MM.1S (cell line): ENCODE results near the gene ADAMTSL3.

ENCODE experiments used
- DNase-seq: peaks from one replicate; pipeline ENCODE4 v3.0.0-alpha.2; 2015
- H2AFZ ChIP-seq: fragments of 300-600 bp; sonication (generic); 2 replicates; pipeline ENCODE4 v1.6.0; 2016; ENCODE audit warnings: antibody characterized with exemption, low read length
- H3F3A ChIP-seq: fragments of 300-600 bp; sonication (generic); 2 replicates; pipeline ENCODE4 v1.6.1; 2016; ENCODE audit warnings: mild to moderate bottlenecking, antibody characterized with exemption, low read length, moderate library complexity, mixed read lengths; ENCODE audit not compliant: insufficient read depth
- H3K27ac ChIP-seq: fragments of 300-600 bp; sonication (generic); 2 replicates; pipeline ENCODE4 v1.5.1; 2016; ENCODE audit warnings: mild to moderate bottlenecking, low read length
- H3K27me3 ChIP-seq: fragments of 300-600 bp; sonication (generic); replicated peaks from 2 replicates; pipeline ENCODE4 v1.6.0; 2016; ENCODE audit warnings: low read length; ENCODE audit not compliant: insufficient read depth
- H3K36me3 ChIP-seq: fragments of 300-600 bp; sonication (generic); replicated peaks from 2 replicates; pipeline ENCODE4 v1.6.1; 2016; ENCODE audit warnings: mild to moderate bottlenecking, low read length, mixed read lengths; ENCODE audit not compliant: insufficient read depth
- H3K4me1 ChIP-seq: fragments of 300-600 bp; sonication (generic); 2 replicates; pipeline ENCODE4 v1.6.1; 2016; ENCODE audit warnings: low read length, mixed read lengths
- H3K4me2 ChIP-seq: fragments of 300-600 bp; sonication (generic); 2 replicates; pipeline ENCODE4 v1.6.0; 2016; ENCODE audit warnings: low read depth, low read length
- H3K4me3 ChIP-seq: fragments of 300-600 bp; sonication (generic); 2 replicates; pipeline ENCODE4 v1.5.1; 2016; ENCODE audit warnings: low read length, mixed read lengths
- H3K79me2 ChIP-seq: fragments of 300-600 bp; sonication (generic); 2 replicates; pipeline ENCODE4 v1.6.1; 2016; ENCODE audit warnings: mixed run types, low read length, mixed read lengths
- H3K9ac ChIP-seq: fragments of 300-600 bp; sonication (generic); 2 replicates; pipeline ENCODE4 v1.6.1; 2016; ENCODE audit warnings: low read length, mixed read lengths
- H3K9me2 ChIP-seq: fragments of 300-600 bp; sonication (generic); replicated peaks from 2 replicates; pipeline ENCODE4 v1.6.1; 2016; ENCODE audit warnings: mild to moderate bottlenecking, low read length, mixed read lengths; ENCODE audit not compliant: insufficient read depth
- H3K9me3 ChIP-seq: fragments of 300-600 bp; sonication (generic); replicated peaks from 2 replicates; pipeline ENCODE4 v1.6.1; 2016; ENCODE audit warnings: mild to moderate bottlenecking, low read length, mixed read lengths; ENCODE audit not compliant: insufficient read depth
- H4K20me1 ChIP-seq: fragments of 300-600 bp; sonication (generic); 2 replicates; pipeline ENCODE4 v1.6.1; 2016; ENCODE audit warnings: mild to moderate bottlenecking, low read length, moderate library complexity, mixed read lengths; ENCODE audit not compliant: insufficient read depth
- EZH2 ChIP-seq: fragments of 300-600 bp; sonication (generic); optimal IDR thresholded peaks from 2 replicates; pipeline ENCODE3; 2017; ENCODE audit warnings: low read depth, mild to moderate bottlenecking, antibody characterized with exemption, low read length, mixed read lengths
- EZH2phosphoT487 ChIP-seq: fragments of 300-600 bp; sonication (generic); IDR thresholded peaks from 2 replicates; pipeline ENCODE4 v1.6.1; 2018; ENCODE audit warnings: antibody characterized with exemption, low read length
- TF ChIP-seq, protein P1 (sequence below): fragments of 300-600 bp; sonication (generic); IDR thresholded peaks from 2 replicates; pipeline ENCODE4 v1.5.1; 2016; ENCODE audit warnings: antibody characterized with exemption, low read length, mixed read lengths

ADAMTSL3 gene

DNA sequence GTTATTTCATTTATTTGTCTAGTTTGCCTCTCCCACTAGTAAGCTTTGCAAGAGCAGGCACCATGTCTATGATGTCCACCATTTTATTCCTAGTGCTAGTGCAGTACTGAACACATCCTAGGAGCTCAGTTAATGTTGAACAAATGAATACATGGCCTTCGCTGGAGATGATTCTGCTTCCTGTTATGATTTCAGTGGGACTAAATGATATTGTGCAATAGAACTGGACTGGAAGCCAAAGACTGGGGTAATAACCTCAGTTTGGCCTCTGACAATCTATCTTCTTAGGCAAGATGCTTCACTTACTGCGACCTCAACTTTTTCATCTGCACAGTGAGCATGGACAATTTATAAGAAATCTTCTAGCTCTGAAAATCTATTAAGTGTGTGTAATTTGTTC, 191.3 kb downstream of the ADAMTSL3 start:
- Histone ChIP-seq H3K36me3 (no peaks in the 10 kb centered on the region), H3K27ac (no peak overlapping the region), H3K4me2 (no peak overlapping the region), H3K9me3 (no peaks in the 10 kb centered on the region), H3K27me3 (no peaks in the 10 kb centered on the region), H3K4me3 (no peak overlapping the region), H4K20me1 (no peaks in the 10 kb centered on the region), H3K9ac (no peak overlapping the region), H2AFZ (no peak overlapping the region), H3K4me1 (no peaks in the 10 kb centered on the region), H3K9me2 (no peaks in the 10 kb centered on the region), H3K79me2 (no peaks in the 10 kb centered on the region), H3F3A (no peaks in the 10 kb centered on the region)
- TF ChIP-seq, protein P1, sequence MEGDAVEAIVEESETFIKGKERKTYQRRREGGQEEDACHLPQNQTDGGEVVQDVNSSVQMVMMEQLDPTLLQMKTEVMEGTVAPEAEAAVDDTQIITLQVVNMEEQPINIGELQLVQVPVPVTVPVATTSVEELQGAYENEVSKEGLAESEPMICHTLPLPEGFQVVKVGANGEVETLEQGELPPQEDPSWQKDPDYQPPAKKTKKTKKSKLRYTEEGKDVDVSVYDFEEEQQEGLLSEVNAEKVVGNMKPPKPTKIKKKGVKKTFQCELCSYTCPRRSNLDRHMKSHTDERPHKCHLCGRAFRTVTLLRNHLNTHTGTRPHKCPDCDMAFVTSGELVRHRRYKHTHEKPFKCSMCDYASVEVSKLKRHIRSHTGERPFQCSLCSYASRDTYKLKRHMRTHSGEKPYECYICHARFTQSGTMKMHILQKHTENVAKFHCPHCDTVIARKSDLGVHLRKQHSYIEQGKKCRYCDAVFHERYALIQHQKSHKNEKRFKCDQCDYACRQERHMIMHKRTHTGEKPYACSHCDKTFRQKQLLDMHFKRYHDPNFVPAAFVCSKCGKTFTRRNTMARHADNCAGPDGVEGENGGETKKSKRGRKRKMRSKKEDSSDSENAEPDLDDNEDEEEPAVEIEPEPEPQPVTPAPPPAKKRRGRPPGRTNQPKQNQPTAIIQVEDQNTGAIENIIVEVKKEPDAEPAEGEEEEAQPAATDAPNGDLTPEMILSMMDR = no peak
- TF ChIP-seq EZH2phosphoT487 = no peak
- TF ChIP-seq EZH2 = no peak
- no peak for DNase-seq

DNA sequence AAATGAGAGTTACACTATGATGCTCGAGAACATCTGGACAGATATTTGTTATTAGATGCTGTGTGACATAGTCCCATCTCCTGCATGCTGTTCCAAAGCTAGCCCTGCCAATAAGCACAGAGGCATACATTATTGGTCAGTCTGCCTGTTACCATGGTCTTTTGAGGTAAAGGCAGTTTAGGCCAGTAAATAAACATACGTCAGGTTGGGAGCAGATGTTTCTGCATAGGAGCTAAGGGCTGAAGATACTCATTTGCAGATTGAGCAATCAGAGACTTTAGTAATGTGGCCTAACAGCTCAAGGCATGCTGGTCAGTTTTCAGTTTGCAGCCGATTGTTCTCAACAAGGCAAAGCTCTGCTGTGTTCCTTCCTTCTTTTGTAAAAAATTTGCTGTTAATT, 192.9 kb downstream of the ADAMTSL3 start:
- Histone ChIP-seq H3K4me3 (no peak overlapping the region), H3K9me3 (no peaks in the 10 kb centered on the region), H3K9ac (no peak overlapping the region), H3F3A (no peaks in the 10 kb centered on the region), H3K4me2 (no peak overlapping the region), H3K27me3 (no peaks in the 10 kb centered on the region), H2AFZ (no peak overlapping the region), H3K9me2 (no peaks in the 10 kb centered on the region), H3K79me2 (no peaks in the 10 kb centered on the region), H3K4me1 (no peaks in the 10 kb centered on the region), H3K27ac (no peak overlapping the region), H4K20me1 (no peaks in the 10 kb centered on the region), H3K36me3 (no peaks in the 10 kb centered on the region)
- TF ChIP-seq EZH2phosphoT487 (no peak), EZH2 (no peak)
- TF ChIP-seq, protein P1 = no peak
- no peak for DNase-seq

GRCh38 chr15:83848315-83849050, 194.6 kb downstream of the ADAMTSL3 start:
- Histone ChIP-seq H3K4me2 (no peak overlapping the region), H3K9me3 (no peaks in the 10 kb centered on the region), H3K27ac (no peak overlapping the region), H3K27me3 (no peaks in the 10 kb centered on the region), H3K9ac (no peak overlapping the region), H3K79me2 (no peaks in the 10 kb centered on the region), H3K9me2 (no peaks in the 10 kb centered on the region), H3K36me3 (no peaks in the 10 kb centered on the region), H3K4me1 (no peaks in the 10 kb centered on the region), H2AFZ (no peak overlapping the region), H3F3A (no peaks in the 10 kb centered on the region), H4K20me1 (no peaks in the 10 kb centered on the region), H3K4me3 (no peak overlapping the region)
- no peak for DNase-seq
- TF ChIP-seq, protein P1 = no peak
- no peak for TF ChIP-seq EZH2
- TF ChIP-seq EZH2phosphoT487 = no peak
